ENCODE data around the gene TNFSF10.

GRCh38 chr3:172546628-172547214 is 23.5 kb upstream of the TNFSF10 start:
- TF ChIP-seq, protein P1, sequence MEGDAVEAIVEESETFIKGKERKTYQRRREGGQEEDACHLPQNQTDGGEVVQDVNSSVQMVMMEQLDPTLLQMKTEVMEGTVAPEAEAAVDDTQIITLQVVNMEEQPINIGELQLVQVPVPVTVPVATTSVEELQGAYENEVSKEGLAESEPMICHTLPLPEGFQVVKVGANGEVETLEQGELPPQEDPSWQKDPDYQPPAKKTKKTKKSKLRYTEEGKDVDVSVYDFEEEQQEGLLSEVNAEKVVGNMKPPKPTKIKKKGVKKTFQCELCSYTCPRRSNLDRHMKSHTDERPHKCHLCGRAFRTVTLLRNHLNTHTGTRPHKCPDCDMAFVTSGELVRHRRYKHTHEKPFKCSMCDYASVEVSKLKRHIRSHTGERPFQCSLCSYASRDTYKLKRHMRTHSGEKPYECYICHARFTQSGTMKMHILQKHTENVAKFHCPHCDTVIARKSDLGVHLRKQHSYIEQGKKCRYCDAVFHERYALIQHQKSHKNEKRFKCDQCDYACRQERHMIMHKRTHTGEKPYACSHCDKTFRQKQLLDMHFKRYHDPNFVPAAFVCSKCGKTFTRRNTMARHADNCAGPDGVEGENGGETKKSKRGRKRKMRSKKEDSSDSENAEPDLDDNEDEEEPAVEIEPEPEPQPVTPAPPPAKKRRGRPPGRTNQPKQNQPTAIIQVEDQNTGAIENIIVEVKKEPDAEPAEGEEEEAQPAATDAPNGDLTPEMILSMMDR (IDR thresholded peaks at IDR 0.05) = no peak
- TF ChIP-seq ZFX (IDR thresholded peaks at IDR 0.05; ENCODE audit: borderline replicate concordance) = no peak

All from 22Rv1 (cell line).